DMS114 treated with DMSO at 0.1 percent for 48 hours (cell line): ENCODE results near the gene MED9.

Experiments used
- DNase-seq: peaks from one replicate; lab custom pipeline; 2025; ENCODE audit not compliant: unreplicated experiment; lab: John Stamatoyannopoulos, UW

The MED9 gene

DNA sequence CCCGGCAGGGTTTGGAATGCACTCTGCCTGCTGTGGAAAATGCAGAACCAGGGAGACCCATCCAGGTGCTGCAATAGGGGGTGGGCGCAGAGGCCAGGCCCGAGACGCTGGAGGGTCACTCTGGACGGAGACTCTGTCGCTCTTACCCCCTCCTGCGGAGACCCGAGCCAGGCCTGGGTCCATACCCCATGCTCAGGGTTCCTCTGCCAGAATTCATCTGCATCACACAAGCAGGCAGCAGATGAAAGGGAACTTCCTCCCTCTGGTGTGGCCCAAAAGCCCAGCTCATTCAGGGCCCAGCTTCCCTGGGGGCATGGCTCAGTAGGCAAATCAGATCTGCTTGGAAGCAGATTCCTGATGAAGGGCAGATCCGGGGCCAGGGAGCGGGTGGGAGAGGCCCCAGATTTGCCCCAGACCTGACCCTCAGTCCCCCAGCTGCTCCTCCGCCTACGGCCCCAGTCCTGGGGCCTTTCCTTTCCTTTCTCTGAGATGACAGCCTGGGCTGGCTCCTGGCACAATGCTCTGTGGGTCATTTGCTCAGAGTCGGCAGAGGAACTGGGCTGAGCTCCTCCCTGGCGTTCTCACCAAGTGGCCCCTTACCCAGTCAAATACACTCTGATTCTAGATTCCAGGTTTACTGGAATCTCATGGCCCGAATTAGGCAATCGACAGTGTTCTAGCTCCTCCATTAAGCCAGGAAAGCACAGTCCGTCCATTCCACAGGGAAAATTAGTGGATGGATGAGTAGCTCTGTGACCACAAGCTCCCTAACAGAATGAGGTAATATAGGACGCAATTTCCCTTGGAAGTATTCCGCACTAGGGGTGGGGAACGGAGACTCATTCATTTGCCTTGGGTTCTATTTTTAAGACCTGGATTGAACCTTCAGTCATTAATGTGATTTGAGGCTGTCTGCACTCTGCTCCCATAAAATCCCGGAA lies 38.5 kb downstream of the MED9 start:
- no peak for DNase-seq

DNA sequence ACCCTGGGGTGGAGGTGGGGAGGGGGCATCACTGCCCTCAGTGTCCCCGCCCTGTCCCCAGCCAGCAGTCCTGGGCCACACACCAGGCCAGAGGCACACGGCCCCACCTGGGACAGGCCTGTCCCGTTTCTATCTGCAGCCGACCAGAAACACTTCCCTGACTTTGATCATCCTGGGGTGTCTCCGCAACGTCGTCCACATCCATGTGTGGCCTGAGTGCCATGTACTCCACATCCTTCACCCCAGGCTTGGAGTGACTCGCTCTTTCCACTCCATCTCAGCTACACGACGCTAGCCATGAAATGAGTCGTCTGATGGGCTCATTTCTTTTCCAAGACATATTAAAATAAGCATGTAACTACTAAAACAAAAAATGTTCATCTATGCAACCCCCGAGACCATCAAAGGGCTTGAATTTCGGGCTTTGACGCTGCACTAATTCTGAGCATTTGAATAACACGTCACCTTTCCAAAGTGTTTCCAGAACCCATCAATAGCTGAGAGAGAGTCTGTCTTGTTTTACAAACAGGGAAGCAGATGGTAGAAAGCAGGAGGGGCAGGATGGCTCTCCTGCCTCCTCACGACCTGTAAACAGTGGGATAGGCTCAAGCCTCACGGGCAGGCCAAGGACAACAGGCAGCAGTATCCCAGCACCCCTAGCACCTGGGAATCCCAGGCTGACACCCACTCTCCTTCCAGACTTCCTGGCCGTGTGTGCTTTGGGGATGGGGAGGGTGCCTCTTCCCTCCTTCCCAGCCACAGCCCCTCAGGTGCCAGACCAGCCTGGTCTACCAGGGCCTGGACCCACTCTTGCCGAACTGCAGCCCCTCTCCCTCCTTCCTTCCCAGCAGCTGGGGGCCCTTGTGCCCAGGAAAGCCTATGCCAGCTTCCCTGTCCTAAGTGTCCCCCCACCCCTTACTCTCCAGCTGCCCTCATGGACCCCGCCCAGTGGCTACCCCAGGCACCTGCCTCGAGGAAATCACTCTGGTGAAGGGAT lies 39.4 kb downstream of the MED9 start:
- DNase-seq, result no peak

DNA sequence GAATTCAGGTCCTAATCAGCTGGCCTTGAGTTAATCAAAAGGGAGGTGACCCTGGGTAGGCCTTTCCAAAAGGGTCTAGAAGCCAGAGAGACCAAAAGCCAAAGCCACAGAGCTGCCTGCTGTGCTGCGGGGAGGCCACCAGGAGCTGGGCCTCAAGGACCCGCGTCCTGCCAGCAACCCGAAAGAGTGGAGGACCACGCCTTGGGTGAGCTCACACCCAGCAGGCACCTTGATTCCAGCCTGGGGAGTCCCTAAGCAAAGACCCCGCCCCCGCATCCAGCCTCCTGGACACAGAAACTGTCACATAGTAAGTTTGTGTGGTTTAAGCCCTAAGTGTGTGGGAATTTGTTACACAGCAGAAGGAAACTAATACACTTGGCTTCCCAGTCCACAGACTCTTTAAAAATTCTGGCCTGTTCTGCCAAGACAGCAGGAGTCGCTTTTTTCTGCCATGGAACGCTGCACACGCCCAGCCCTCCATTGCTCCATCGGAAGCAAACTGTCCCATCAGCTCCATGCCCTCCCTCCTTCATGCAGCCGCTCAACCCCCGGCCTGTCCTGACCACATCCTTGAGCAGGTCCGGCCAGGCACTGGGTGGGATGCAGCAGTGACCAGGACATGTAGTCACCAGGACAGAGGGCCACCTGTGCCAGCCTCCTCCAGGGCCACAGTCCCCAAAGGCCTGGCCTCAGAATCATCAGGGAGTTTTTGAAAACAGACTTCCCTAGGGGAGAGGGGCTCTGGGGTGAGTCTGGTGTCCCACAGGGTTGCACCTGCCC lies 40.3 kb downstream of the MED9 start:
- no peak for DNase-seq

DNA sequence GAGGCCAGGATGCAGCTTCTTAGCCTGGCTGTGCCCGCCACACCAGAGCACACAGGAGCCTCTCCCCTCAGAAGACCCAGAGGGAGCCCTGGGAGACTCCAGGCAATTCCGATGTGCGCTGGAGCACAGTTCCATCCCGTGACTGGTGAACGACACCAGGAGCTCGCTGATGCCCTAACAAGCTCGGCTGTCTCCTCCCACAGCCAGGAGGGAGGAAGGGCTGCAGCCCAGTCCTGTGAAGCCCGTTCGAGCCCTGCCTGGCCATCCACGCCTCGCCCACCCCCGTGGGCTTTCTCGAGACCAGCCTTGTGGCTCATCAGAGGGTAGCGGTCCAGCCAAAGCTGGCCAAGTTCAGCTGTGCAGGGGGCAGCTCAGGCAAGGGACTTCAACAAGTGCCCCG lies 41.2 kb downstream of the MED9 start:
- DNase-seq, result no peak

DNA sequence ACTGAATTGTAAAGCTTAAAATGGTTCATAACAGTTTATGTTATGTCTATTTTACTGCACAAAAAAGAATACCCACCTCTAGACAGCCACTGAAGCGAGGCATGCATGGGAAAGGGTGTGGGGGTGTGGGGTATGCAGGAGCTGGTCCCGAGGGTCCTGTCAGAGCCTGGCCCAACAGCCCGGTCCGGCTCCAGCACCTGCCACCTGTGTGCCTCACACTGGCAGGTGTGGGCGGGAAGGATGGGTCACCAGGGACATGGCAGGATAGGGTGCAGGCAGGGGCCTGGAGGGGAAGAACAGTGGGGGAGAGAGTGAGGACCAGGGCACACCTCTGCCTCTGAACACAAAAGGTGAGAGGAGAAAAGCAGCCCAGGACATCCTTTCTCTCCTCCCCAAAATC lies 42.2 kb downstream of the MED9 start:
- no peak for DNase-seq

DNA sequence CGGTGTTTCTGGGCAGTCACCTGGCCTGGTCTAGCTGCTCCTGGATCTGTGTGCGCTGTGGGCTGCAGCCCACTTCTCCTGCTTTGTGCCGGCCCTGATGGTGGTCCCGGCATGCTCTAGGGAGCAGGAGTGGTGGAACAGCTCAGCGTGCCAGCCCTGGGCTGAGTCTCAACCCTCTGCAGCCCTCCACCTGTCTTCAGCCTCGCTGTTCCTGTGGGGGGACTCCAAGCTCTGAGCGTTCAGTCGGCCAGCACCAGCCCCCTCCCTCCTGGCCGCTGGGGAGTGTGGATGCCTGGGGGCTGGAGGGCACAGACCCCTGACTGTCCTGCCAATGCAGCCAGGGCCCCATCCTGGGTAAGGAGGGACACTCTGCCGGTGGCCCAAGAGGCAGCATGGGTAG lies 43.1 kb downstream of the MED9 start:
- no peak for DNase-seq

DNA sequence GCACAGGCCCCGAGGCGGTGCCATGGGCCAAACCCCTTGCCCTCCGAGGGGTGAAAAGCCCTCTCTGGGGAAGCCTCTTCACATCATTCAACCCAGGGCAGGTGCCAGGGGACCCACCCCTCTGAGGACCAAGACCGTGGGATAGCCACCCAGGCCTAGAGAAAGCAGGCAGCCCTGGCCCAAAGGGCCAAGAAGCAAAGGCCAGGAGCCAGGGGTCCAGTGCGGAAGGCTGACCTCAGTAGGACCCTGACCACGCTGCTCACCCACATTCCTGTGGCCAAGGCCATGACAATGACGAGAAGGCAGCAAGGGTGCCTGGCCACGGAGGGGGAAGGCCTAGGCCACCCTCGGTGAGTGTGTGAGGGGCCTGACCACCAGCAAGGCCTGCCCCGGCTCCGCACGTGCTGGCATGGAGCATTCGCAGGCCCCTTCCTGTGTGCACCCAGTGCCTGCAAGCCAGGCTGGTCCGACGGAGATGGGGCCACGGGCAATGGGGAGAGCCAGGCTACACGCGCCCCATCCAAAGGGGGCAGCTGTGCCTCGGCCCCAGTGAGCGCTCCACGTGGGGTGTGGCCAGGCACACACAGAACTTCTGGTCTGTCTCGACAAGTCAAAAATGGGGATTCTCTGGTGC lies 43.9 kb downstream of the MED9 start:
- no peak for DNase-seq

DNA sequence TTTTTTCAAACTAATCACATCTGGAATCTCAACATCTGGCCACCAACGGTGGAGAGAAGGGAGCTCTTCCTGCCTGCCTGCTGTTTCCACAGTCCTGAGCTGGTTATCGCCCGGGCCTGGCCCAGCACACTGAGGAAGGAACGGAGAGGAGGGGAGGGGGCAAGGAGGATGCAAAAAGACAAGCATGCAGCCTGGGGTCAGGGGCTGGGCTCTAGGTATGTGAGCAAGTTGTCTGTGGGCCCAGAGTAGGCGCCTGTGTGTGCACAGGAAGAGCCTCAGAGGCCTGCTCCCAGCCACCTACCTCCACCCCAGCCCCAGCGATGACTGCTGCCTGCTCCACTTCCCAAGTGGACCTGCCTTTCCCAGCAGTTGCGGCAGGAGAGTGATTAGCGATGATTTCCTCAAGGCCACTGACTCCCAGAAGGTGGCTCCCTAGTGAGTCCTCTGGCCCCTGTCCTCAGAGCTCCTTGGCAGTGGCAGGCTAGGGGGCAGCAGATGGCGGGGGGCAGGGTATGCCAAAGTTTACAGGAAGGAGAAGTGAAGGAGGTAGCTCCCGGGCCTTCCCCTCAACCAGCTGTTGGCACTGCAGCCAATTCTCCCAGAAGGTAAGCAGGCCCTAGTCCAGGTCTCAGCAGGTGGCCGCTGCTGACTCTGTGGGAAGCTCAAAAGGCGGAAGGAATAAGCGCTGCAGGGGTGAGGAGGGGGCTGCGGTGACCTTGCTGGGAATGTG lies 46.4 kb downstream of the MED9 start:
- no peak for DNase-seq

DNA sequence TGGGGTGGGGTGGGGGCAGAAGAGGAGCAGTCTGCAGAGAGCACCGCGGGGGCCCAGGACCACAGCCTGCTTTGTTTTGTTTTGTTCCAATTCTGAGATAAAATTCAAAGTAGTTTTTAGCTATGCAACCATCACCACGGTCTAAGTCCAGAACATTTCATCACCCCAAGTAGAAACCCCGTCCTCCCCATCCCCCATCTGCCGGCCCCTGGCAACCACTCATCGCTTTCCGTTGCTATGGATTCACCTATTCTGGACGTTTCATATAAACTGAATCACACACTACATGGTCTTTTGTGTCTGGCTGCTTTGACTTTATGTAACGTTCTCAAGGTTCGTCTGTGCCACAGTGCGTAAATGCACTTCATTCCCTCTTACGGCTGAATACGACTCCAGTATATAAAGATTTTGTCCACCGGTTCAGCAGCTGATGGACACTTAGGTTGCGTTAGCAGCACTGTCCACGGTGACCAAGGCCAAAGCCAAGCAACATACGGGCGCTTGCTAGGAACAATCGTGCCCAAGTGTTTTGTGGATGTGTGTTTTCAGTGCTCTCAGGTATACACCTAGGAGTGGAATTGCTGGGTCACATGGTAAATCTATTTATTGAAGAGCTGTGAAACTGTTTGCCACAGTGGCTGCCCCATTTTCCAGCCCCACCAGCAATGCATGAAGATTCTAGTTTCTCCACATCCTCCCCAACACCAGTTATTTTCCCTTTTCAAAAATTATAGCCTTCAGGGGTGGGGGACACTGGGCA lies 47.1 kb downstream of the MED9 start:
- DNase-seq, result no peak

DNA sequence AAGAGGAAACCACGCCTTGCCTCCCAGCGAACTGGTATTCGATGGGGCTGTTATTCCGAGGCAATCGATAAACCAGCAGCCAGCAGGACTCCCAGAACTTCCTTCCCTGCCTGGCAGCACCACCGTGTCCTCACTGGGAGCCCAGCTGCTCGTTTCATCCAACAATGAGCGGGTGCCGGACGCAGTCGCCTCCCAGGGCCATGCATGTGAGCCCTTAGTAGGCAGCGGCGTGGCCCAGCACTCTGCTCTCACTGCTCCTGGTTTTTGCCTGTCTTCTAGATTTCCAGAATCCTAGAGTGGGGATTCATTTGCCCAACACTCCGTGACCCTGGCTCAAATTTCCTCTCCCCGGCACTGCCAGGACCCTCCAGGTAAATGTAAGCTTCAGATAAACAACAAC lies 48.5 kb downstream of the MED9 start:
- DNase-seq, result no peak

DNA sequence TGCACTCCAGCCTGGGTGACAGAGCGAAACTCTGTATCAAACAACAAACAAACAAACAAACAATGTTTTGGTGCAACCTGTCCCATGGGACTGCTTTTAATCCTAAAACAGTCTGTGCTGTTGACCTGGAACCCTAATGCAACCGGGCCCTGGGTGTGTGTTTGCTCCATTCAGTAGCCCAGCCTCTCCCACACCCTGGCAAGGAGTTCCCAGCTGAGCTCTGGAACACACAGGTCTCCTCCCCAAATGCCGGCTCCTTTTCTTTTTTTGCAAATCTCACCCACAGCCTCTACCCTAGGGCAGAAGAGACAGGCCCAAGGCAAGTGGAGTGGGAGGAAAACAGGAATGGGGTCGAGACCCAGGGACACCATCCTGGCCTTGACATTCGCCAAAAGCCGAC lies 49.2 kb downstream of the MED9 start:
- no peak for DNase-seq

DNA sequence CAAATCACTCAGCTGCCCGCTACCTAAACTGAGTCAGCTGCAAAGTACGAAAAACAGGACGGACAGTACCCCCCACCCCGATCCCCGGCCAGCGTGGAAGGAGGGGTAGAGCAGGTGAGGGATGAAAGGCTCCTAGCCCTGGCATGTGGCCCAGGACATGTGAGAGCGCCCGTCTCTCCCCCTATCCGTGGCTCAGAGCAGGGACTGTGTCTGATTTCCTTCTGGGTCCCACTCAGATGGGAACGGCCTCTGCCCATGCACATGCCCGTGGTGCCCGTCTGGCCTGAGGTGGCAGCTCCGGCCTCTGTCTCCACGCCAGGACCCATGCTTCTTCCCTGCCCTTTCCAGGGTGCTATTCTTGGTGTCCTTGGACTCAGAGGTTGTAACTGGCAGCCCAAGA lies 49.6 kb downstream of the MED9 start:
- DNase-seq, result no peak

DNA sequence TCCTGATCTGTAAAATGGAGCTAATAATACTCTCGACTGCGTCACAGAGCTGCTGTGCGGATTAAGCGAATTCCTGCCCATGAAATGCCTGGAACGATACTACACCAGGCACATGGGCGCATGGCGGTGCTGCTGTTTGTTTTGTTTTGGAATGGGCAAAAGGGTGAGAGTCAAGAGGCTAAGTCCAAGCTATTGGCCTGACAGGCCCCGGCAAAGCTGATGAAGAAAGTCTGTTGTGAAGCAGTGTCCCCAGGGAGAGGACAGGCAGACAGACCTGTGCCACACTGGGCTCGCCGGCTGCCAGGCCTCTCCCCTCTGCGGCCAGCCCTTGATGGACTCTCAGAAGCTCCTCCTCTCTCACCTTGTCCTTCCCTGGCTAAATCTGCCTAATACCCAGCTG lies 50.7 kb downstream of the MED9 start:
- no peak for DNase-seq

DNA sequence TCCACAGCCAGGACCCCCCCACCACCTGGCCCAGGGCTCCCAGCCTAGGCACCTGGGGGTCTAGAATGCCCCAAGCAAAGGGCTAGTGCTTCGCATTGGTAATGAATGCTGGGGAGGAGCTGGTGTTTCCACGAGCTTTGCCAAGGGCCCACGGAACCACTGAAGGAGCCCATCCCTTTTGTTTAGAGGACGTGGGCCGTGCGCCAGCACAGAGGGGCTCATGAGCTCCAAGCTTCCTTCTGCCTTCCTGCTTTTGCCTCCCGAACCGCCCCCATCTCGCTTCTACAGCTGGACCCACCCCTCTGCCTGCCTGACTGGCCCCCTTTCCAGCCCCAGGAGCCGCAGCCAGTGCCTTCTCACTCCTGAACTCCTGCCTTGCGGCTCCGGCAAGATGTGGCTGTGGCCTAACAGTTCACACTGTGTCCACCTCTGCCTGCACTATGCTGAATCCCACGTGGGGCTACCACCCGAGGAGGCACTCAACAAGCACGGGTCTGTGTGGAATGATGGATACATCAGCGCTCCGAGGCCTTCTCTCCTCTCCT lies 51.2 kb downstream of the MED9 start:
- no peak for DNase-seq

DNA sequence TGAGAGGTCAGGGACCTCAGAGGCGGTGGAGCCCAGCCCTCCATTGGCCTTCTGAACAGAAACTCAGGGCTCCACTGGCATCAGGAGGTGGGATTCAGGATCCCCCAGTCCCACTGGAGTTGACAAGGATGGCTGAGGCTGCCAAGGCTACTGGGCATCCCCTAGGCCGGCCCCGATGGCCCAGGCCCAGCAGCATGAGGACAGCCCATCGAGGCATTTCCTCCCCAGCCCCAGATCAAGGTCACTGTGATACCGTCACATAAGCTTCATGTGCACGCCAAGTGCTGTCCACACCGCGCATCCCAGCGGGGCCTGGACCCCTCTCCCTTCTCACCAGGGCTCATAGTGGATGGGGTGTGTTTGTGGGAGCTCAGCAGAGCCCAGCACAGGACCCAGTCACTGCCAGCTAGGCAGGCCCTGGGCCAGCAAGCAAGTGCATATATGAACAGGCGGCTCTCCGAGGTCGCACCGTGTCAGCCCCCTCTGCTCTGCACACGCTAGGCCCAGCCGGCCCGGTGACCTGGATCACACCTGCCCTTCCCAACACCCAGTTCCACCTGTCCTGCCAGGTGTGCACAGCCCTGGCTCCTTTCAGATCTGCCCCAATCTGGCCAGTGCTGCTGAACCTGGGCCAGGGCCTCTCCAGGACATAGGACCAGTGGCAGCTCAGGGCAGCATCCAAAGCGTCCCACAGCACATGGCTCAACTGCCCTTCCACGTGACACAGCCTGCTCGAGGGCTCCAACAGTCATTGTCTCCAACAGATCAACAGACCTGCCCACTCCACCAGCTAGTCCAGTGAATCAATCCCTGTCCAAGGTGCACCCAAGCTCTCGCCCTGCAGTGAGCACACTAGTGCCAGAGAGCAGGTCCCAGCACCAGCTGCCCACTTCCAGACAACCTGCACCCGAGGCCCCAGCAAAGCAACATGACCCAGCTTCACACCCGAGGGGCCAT lies 52.2 kb downstream of the MED9 start:
- no peak for DNase-seq

DNA sequence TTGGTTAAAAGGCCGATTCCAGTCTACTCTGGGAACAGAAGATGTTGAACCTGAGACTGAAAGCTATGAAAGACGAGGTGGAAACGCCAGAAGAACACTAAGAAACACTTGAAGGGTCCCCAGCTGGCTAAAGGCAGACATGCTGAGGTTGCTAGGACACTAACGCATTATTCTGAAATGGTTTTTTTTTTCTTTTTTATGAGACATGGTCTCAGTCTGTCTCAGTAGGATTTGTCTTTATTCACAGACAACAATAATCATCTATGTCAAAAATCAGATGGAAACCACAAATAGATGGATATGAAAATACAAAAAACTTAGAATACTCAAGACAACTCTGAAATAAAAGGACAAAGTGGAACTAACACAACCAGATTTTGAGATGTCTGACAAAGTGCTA lies 54.4 kb downstream of the MED9 start:
- DNase-seq, result no peak

DNA sequence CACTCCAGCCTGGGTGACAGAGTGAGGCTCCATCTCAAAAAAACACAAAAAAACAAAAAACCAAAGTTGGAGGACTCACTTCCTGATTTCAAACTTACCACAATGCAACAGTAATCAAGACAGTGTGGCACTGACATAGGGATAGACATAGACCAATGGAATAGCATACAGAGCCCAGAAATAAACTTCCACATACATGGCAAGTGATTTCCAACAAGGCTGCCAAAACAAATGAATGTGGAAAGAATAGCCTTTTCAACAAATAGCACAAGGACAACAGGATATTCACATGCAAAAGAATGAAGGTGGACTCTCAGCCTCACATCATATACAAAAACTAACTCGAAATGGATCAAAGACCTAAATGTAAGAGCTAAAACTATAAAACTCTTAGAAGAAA lies 56.2 kb downstream of the MED9 start:
- no peak for DNase-seq

DNA sequence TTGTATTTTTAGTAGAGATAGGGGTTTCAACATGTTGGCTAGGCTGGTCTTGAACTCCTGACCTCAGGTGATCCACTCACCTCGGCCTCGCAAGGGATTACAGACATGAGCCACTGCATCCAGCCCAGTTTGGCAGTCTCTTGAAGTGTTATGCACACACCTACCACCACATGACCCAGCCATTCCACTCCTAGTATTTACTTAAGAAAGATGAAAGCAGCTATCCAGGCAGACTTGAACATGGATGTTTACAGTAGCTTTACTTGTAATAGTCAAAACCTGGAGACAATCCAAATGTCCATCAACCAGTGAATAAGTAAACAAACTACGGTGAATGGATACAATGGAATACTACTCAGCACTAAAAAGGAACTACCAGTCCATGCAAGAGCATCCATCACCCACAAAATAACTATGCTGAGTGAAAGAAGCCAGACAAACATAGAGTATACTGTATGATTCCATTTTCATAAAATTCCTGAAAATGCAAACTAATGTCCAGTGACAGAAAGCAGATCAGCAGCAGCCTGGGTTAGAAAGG lies 57.2 kb downstream of the MED9 start:
- DNase-seq, result no peak
